H1 (cell line): ENCODE measurements around the gene LCN2. TPM values are rescaled to one million over a fixed set of nuclear protein-coding genes. Genes with fewer than 3 reads are reported as not detected.

ENCODE experiments used
- CTCF ChIA-PET: fragments of 300-600 bp; sonication (Branson Sonifier 250); formaldehyde crosslinking; loops from one replicate; lab custom pipeline; 2021; ENCODE audit not compliant: partially characterized antibody; lab: Charles Lee
- POLR2A ChIA-PET: fragments of 300-600 bp; sonication (Branson Sonifier 250); formaldehyde crosslinking; loops from one replicate; lab custom pipeline; 2021; ENCODE audit warnings: inconsistent platforms; ENCODE audit not compliant: partially characterized antibody; lab: Charles Lee
- DNase-seq, 2 experiments: peaks; one replicate each; pipeline versions ENCODE4 v3.0.0 to v3.0.0-alpha.2; 2010 to 2022; ENCODE audit warnings: low spot score in 2 of 2, low read depth in 1 of 2, mixed read lengths in 1 of 2
- FAIRE-seq: peaks from 2 replicates; lab custom pipeline; 2011; peaks lifted over from hg19 to GRCh38; lab: Jason Lieb, UNC
- H2AFZ ChIP-seq: 2 replicates; pipeline ENCODE4 v1.8.1; 2012; ENCODE audit warnings: low read length, inconsistent platforms
- H2AK5ac ChIP-seq: 2 replicates; pipeline ENCODE4 v1.6.1; 2013; ENCODE audit warnings: low read depth, low read length
- H2BK120ac ChIP-seq: replicated peaks from 2 replicates; pipeline ENCODE3; 2013; ENCODE audit warnings: low read depth, low read length, inconsistent platforms
- H2BK12ac ChIP-seq: 2 replicates; pipeline ENCODE4 v1.6.1; 2013; ENCODE audit warnings: low read depth, low read length
- H2BK15ac ChIP-seq: 2 replicates; pipeline ENCODE4 v1.6.1; 2013; ENCODE audit warnings: low read length
- H2BK20ac ChIP-seq: 2 replicates; pipeline ENCODE4 v1.6.1; 2013; ENCODE audit warnings: low read length
- H2BK5ac ChIP-seq: 2 replicates; pipeline ENCODE4 v1.6.1; 2013; ENCODE audit warnings: low read depth, low read length
- H3K14ac ChIP-seq: 2 replicates; pipeline ENCODE4 v1.6.1; 2013; ENCODE audit warnings: inconsistent platforms; ENCODE audit not compliant: insufficient read length
- H3K18ac ChIP-seq: 2 replicates; pipeline ENCODE4 v1.6.1; 2013; ENCODE audit warnings: low read length; ENCODE audit errors: extremely low read depth
- H3K23ac ChIP-seq: 2 replicates; pipeline ENCODE4 v1.6.1; 2013; ENCODE audit warnings: inconsistent platforms; ENCODE audit not compliant: insufficient read length
- H3K23me2 ChIP-seq: 2 replicates; pipeline ENCODE4 v1.6.1; 2013; ENCODE audit warnings: low read depth, low read length
- H3K27ac ChIP-seq: 2 replicates; pipeline ENCODE4 v1.6.1; 2011; ENCODE audit warnings: low read depth, low read length, inconsistent platforms
- H3K27me3 ChIP-seq, 4 experiments: replicated peaks in 1 of 4; 1 replicate in 1 of 4; 2 replicates in 3 of 4; pipeline versions ENCODE4 v1.6.1 to v1.8.1; 2011 to 2013; ENCODE audit warnings: low read length in 3 of 4, mild to moderate bottlenecking in 3 of 4, inconsistent platforms in 2 of 4, mixed read lengths in 2 of 4, moderate library complexity in 1 of 4; ENCODE audit not compliant: control insufficient read depth in 3 of 4, insufficient read depth in 3 of 4; ENCODE audit errors: extremely low read depth in 1 of 4
- H3K36me3 ChIP-seq, 4 experiments: 2 replicates each; pipeline versions ENCODE4 v1.6.1 to v1.8.1; 2011 to 2013; ENCODE audit warnings: mild to moderate bottlenecking in 4 of 4, low read length in 3 of 4, moderate library complexity in 2 of 4, control low read depth in 1 of 4, inconsistent platforms in 1 of 4; ENCODE audit not compliant: insufficient read depth in 4 of 4, control insufficient read depth in 2 of 4
- H3K4ac ChIP-seq: replicated peaks from 2 replicates; pipeline ENCODE3; 2013; ENCODE audit warnings: low read length, low read depth, mixed read lengths, inconsistent platforms; ENCODE audit not compliant: insufficient read length
- H3K4me1 ChIP-seq, 4 experiments: replicated peaks in 1 of 4; 1 replicate in 1 of 4; 2 replicates in 3 of 4; pipeline versions ENCODE4 v1.6.1 to v1.8.1; 2011 to 2013; ENCODE audit warnings: low read length in 3 of 4, inconsistent platforms in 2 of 4, mixed read lengths in 1 of 4; ENCODE audit not compliant: insufficient read depth in 4 of 4, control insufficient read depth in 3 of 4
- H3K4me2 ChIP-seq, 2 experiments: 2 replicates each; pipeline versions ENCODE4 v1.6.1 to v1.8.1; 2011 to 2013; ENCODE audit warnings: low read depth in 2 of 2, low read length in 2 of 2, control low read depth in 1 of 2, inconsistent platforms in 1 of 2, mild to moderate bottlenecking in 1 of 2; ENCODE audit not compliant: insufficient read depth in 1 of 2
- H3K4me3 ChIP-seq, 4 experiments: fragments of 200-600, 300-600 bp in 1 of 4; sonication (generic), shearing (Covaris generic), sonication (Bioruptor Twin) in 1 of 4; 2 replicates each; pipeline versions ENCODE4 v1.5.1 to v1.8.1; 2011 to 2016; ENCODE audit warnings: low read length in 4 of 4, low read depth in 3 of 4, control low read depth in 2 of 4, inconsistent platforms in 2 of 4, mild to moderate bottlenecking in 2 of 4, mixed read lengths in 1 of 4, moderate library complexity in 1 of 4; ENCODE audit not compliant: insufficient read depth in 2 of 4; ENCODE audit errors: extremely low read depth in 1 of 4
- H3K56ac ChIP-seq: replicated peaks from 2 replicates; pipeline ENCODE3; 2013; ENCODE audit warnings: low read depth, mild to moderate bottlenecking, mixed read lengths, low read length, inconsistent platforms; ENCODE audit not compliant: insufficient read length
- H3K79me1 ChIP-seq: 2 replicates; pipeline ENCODE4 v1.6.1; 2013; ENCODE audit warnings: low read depth, low read length, control low read depth
- H3K79me2 ChIP-seq, 2 experiments: 2 replicates each; pipeline versions ENCODE4 v1.6.1 to v1.8.1; 2012 to 2013; ENCODE audit warnings: low read length in 2 of 2, mild to moderate bottlenecking in 2 of 2, inconsistent platforms in 1 of 2; ENCODE audit not compliant: insufficient read depth in 2 of 2, control insufficient read depth in 1 of 2
- H3K9ac ChIP-seq, 4 experiments: replicated peaks in 1 of 4; 1 replicate in 1 of 4; 2 replicates in 3 of 4; pipeline versions ENCODE4 v1.6.1 to v1.8.1; 2011 to 2013; ENCODE audit warnings: low read depth in 3 of 4, low read length in 3 of 4, control low read depth in 2 of 4, mild to moderate bottlenecking in 2 of 4, moderate library complexity in 2 of 4, inconsistent platforms in 1 of 4; ENCODE audit errors: extremely low read depth in 1 of 4
- H3K9me3 ChIP-seq, 2 experiments: 2 replicates each; pipeline versions ENCODE4 v1.6.1 to v1.8.1; 2012 to 2013; ENCODE audit warnings: mild to moderate bottlenecking in 2 of 2, moderate library complexity in 2 of 2, control low read depth in 1 of 2, inconsistent platforms in 1 of 2, low read depth in 1 of 2, low read length in 1 of 2, mixed read lengths in 1 of 2; ENCODE audit not compliant: insufficient read depth in 2 of 2
- H4K20me1 ChIP-seq, 2 experiments: replicated peaks in 1 of 2; 2 replicates each; pipeline versions ENCODE3 to v1.8.1; 2011 to 2013; ENCODE audit warnings: inconsistent platforms in 2 of 2, low read length in 2 of 2, mild to moderate bottlenecking in 1 of 2; ENCODE audit not compliant: insufficient read depth in 2 of 2, control insufficient read depth in 1 of 2
- H4K5ac ChIP-seq: 2 replicates; pipeline ENCODE4 v1.6.1; 2013; ENCODE audit warnings: low read length, low read depth, mixed read lengths, inconsistent platforms; ENCODE audit not compliant: insufficient read length
- H4K8ac ChIP-seq: 2 replicates; pipeline ENCODE4 v1.8.0; 2013; ENCODE audit warnings: mild to moderate bottlenecking, moderate library complexity, low read length, inconsistent platforms; ENCODE audit not compliant: insufficient read depth; ENCODE audit errors: extremely low read depth
- H4K91ac ChIP-seq: replicated peaks from 2 replicates; pipeline ENCODE3; 2013; ENCODE audit warnings: low read length, mixed read lengths, inconsistent platforms; ENCODE audit not compliant: insufficient read length
- POLR2AphosphoS5 ChIP-seq: IDR thresholded peaks from 2 replicates; pipeline ENCODE4 v1.6.1; 2011; ENCODE audit warnings: low read depth, low read length
- SP2 ChIP-seq: IDR thresholded peaks from 2 replicates; pipeline ENCODE4 v1.6.1; 2012; ENCODE audit warnings: mild to moderate bottlenecking, low read length, inconsistent platforms
- WGBS, 2 experiments: shearing (Covaris generic) in 1 of 2; methylation state at CpG; one replicate each; pipeline versions ENCODE4 v1.1.6 to v1.1.7; 2013 to 2015; ENCODE audit warnings: low lambda C conversion rate in 2 of 2, mixed read lengths in 2 of 2, inconsistent platforms in 1 of 2, low coverage in 1 of 2, missing lambda C conversion rate in 1 of 2; ENCODE audit not compliant: insufficient replicate concordance in 2 of 2, insufficient coverage in 1 of 2, insufficient read length in 1 of 2; ENCODE audit errors: extremely low coverage in 1 of 2, missing lambda C conversion rate in 1 of 2; 5-methylcytosine and 5-hydroxymethylcytosine counted together
- polyA plus RNA-seq, 7 experiments: library from polyadenylated mRNA; depleted of rRNA in 3 of 7; stranded (reverse) in 5 of 7; unstranded in 2 of 7; fragments of >200 nt in 5 of 7; fragments of 200-250 nt in 2 of 7; gene quantifications; 1 replicate in 5 of 7; 2 replicates in 1 of 7; 4 replicates in 1 of 7; pipeline versions ENCODE4 v1.2.1 to v1.2.3, GENCODE V29; 2011 to 2013; ENCODE audit warnings: missing spikeins in 2 of 7, mixed read lengths in 2 of 7
- total RNA-seq: library from RNA; stranded (reverse); fragmentation: NEBNext Ultra II Directional; extraction: Animal tissue kit (Norgen Biotek cat#: 25700); gene quantifications from 2 replicates; pipeline ENCODE4 v1.2.1, GENCODE V29; 2021

Gene LCN2
- total and polyA plus RNA-seq, 2 of the 8 experiments (the other 6 are each of a cell fraction or from before 2014, with no cell fraction given): 1.1 to 1.6 TPM

DNA sequence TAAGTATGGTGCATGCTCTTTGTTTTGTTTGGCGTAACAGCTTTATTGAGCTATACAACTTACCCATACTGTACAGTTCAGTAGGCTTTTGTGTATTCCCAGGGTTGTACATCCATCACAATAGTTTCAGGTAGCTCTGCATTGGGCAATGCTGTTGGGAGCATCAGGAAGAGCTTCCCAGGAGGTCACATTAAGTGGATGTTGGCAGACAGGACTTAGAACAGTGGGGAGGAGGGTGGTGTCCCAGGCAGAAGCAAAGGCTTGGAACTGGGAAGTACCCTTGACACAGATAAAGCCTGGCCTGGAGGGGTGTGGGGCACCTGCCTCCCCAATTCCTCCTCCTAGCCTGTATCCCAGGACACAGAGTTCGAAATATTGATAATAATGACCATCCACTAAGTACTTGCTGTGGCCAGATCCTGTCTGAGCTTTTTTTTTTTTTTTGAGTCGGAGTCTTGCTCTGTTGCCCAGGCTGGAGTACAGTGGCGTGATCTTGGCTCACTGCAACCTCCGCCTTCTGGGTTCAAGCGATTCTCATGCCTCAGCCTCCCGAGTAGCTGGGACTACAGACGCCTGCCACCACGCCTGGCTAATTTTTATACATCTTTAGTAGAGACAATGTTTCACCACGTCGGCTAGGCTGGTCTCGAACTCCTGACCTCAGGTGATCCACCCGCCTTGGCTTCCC is 12.1 kb downstream of the LCN2 start:
- POLR2A ChIA-PET: interaction anchor here (0.6 to 5.1 kb wide), 17 partner anchors 8 to 93 kb away, joined by 3 to 21 read pairs (median 4); partner anchors contain the start of gene PTGES2

More for the DNA sequence above, 12.1 kb downstream of the LCN2 start:
- H3K9ac ChIP-seq: peak overlapping the region in 1 of 4 experiments; percentile 41; a peak in 1 of 7 replicates
- H3K18ac ChIP-seq: no peak overlapping the region
- no peak overlapping the region for H2BK12ac ChIP-seq
- FAIRE-seq (no peak), DNase-seq (no peak)
- H3K27me3 ChIP-seq: no peaks in the 10 kb centered on the region; a peak in 1 of 7 replicates
- H3K56ac ChIP-seq: no peak overlapping the region
- 0 out of 2 replicates have a peak, but pooled peaks cover 8% of the 10 kb centered on the region for H3K79me1 ChIP-seq
- H3K14ac ChIP-seq: no peak overlapping the region
- TF ChIP-seq POLR2AphosphoS5: no peak
- no peak for TF ChIP-seq SP2
- no peaks in the 10 kb centered on the region for H3K9me3 ChIP-seq
- H4K5ac ChIP-seq: no peak overlapping the region
- peaks cover 0 to 11% (median 1%) of the 10 kb centered on the region in 4 experiments; a peak in 4 of 7 replicates for H3K4me1 ChIP-seq
- H3K4me2 ChIP-seq: peak overlapping the region; percentile 78 to 95
- H2AFZ ChIP-seq: no peak overlapping the region
- no peak overlapping the region for H3K27ac ChIP-seq
- no peak overlapping the region for H3K4ac ChIP-seq
- peaks cover 5% of the 10 kb centered on the region; the same call in 1 of the 2 replicates for H3K23me2 ChIP-seq
- H2BK15ac ChIP-seq: no peak overlapping the region
- H4K91ac ChIP-seq: no peak overlapping the region
- CTCF ChIA-PET: interaction anchor here (0.6 to 3.2 kb wide), 5 partner anchors 11 to 143 kb away, joined by 3 to 15 read pairs (median 5); no protein-coding TSS in a partner anchor
- H4K8ac ChIP-seq: no peak overlapping the region
- H2BK20ac ChIP-seq: no peak overlapping the region
- no peak overlapping the region for H2AK5ac ChIP-seq
- WGBS, 2 experiments: 93% methylated on average over 11 of the region's 13 CpGs; no CpG with 5 or more reads in 1 of the 2 experiments
- no peak overlapping the region for H2BK5ac ChIP-seq
- H3K4me3 ChIP-seq: peak overlapping the region; percentile 7 to 88 (median 53); a peak in 5 of 8 replicates
- peaks cover 0 to 22% (median 7%) of the 10 kb centered on the region in 4 experiments; a peak in 6 of 8 replicates for H3K36me3 ChIP-seq
- no peak overlapping the region for H3K23ac ChIP-seq
- H4K20me1 ChIP-seq: peaks cover 0 to 4% of the 10 kb centered on the region in 2 experiments
- no peak overlapping the region for H2BK120ac ChIP-seq
- H3K79me2 ChIP-seq: peaks cover 0 to 4% of the 10 kb centered on the region in 2 experiments; a peak in 1 of 4 replicates
